Smooth muscle cell (in vitro differentiated cells): ENCODE data around the gene TMEM31. TPM values are rescaled to one million over a fixed set of nuclear protein-coding genes. Genes with fewer than 3 reads are reported as not detected.

Experiments used
- DNase-seq: peaks from one replicate; lab custom pipeline; 2025; ENCODE audit not compliant: unreplicated experiment; lab: John Stamatoyannopoulos, UW
- H2AFZ ChIP-seq: fragments of 200-600 bp; sonication (generic); 2 replicates; pipeline ENCODE4 v1.6.0; 2016; ENCODE audit warnings: antibody characterized with exemption, low read depth, mild to moderate bottlenecking
- H3F3A ChIP-seq: fragments of 200-600 bp; sonication (generic); 2 replicates; pipeline ENCODE4 v1.6.0; 2017; ENCODE audit warnings: antibody characterized with exemption, low read depth
- H3K27ac ChIP-seq: fragments of 200-600 bp; sonication (generic); 2 replicates; pipeline ENCODE4 v1.5.1; 2016; ENCODE audit warnings: low read depth, mild to moderate bottlenecking
- H3K27me3 ChIP-seq: fragments of 200-600 bp; sonication (generic); 2 replicates; pipeline ENCODE4 v1.6.1; 2016; ENCODE audit warnings: low read depth, mild to moderate bottlenecking
- H3K36me3 ChIP-seq: fragments of 200-600 bp; sonication (generic); 2 replicates; pipeline ENCODE4 v1.5.1; 2016; ENCODE audit warnings: low read depth
- H3K4me1 ChIP-seq: fragments of 200-600 bp; sonication (generic); 2 replicates; pipeline ENCODE4 v1.5.1; 2016; ENCODE audit warnings: low read depth
- H3K4me2 ChIP-seq: fragments of 200-600 bp; sonication (generic); 2 replicates; pipeline ENCODE4 v1.6.0; 2016; ENCODE audit warnings: mild to moderate bottlenecking
- H3K4me3 ChIP-seq: fragments of 200-600 bp; sonication (generic); 2 replicates; pipeline ENCODE4 v1.5.1; 2016; ENCODE audit warnings: mild to moderate bottlenecking
- H3K79me2 ChIP-seq: fragments of 200-600 bp; sonication (generic); 2 replicates; pipeline ENCODE4 v1.6.0; 2016; ENCODE audit warnings: low read depth, mild to moderate bottlenecking
- H3K9ac ChIP-seq: fragments of 200-600 bp; sonication (generic); 2 replicates; pipeline ENCODE4 v1.6.0; 2016; ENCODE audit warnings: low read depth
- H3K9me3 ChIP-seq: fragments of 200-600 bp; sonication (generic); replicated peaks from 2 replicates; pipeline ENCODE4 v1.5.1; 2016; ENCODE audit warnings: low read depth
- H4K20me1 ChIP-seq: fragments of 200-600 bp; sonication (generic); 2 replicates; pipeline ENCODE4 v1.6.0; 2016; ENCODE audit warnings: low read depth
- WGBS: methylation state at CpG from one replicate; pipeline ENCODE4 v1.1.7; 2016; ENCODE audit warnings: low lambda C conversion rate; 5-methylcytosine and 5-hydroxymethylcytosine counted together
- polyA plus RNA-seq: library from polyadenylated mRNA; unstranded; fragments of >200 nt; fragmentation: Nextera tagmentation; extraction: Ambion mirVana; gene quantifications from 2 replicates; pipeline ENCODE4 v1.2.1, GENCODE V29; 2016
- total RNA-seq: library from RNA; depleted of rRNA; stranded (reverse); fragments of >200 nt; gene quantifications from 2 replicates; pipeline ENCODE4 v1.2.3, GENCODE V29; 2014
- TF ChIP-seq, protein P1 (sequence below): fragments of 200-600 bp; sonication (generic); IDR thresholded peaks from 2 replicates; pipeline ENCODE4 v1.5.1; 2017; ENCODE audit warnings: borderline replicate concordance, mild to moderate bottlenecking, antibody characterized with exemption; ENCODE audit not compliant: insufficient read depth, poor library complexity, severe bottlenecking

The TMEM31 gene
- total and polyA plus RNA-seq, 2 experiments from 2014 or later = 0.75 TPM; not detected in 1

DNA sequence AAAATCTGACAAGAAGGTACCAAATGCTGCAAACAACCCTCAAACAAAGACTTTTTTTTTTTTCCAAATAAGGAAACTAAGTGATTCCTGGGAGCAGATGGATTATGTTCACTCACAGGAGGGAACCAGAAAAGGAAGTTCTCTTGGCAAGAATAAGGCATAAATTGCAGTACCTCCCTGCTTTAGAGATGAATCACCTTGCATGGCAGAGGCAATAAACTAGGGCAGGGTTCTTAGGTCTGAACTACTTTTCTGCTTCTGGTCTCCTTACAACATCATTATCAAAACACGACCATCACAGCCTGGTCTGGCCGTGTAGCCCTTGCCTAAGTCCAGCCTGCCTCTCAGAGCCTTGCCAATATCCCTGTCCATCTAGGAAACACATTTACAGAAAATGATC is 6.3 kb downstream of the TMEM31 start:
- H3K4me3 ChIP-seq = no peak overlapping the region
- H2AFZ ChIP-seq = no peak overlapping the region
- no peaks in the 10 kb centered on the region for H4K20me1 ChIP-seq
- no peaks in the 10 kb centered on the region for H3K4me1 ChIP-seq
- no peak overlapping the region for H3K27ac ChIP-seq
- no peak overlapping the region for H3K4me2 ChIP-seq
- H3K9me3 ChIP-seq = no peaks in the 10 kb centered on the region
- no peaks in the 10 kb centered on the region for H3K79me2 ChIP-seq
- H3K27me3 ChIP-seq = no peaks in the 10 kb centered on the region
- H3F3A ChIP-seq = no peaks in the 10 kb centered on the region
- 41% methylated on average over 2 of the region's 2 CpGs for WGBS
- H3K36me3 ChIP-seq = no peaks in the 10 kb centered on the region
- DNase-seq = no peak
- H3K9ac ChIP-seq = no peak overlapping the region
- TF ChIP-seq, protein P1, sequence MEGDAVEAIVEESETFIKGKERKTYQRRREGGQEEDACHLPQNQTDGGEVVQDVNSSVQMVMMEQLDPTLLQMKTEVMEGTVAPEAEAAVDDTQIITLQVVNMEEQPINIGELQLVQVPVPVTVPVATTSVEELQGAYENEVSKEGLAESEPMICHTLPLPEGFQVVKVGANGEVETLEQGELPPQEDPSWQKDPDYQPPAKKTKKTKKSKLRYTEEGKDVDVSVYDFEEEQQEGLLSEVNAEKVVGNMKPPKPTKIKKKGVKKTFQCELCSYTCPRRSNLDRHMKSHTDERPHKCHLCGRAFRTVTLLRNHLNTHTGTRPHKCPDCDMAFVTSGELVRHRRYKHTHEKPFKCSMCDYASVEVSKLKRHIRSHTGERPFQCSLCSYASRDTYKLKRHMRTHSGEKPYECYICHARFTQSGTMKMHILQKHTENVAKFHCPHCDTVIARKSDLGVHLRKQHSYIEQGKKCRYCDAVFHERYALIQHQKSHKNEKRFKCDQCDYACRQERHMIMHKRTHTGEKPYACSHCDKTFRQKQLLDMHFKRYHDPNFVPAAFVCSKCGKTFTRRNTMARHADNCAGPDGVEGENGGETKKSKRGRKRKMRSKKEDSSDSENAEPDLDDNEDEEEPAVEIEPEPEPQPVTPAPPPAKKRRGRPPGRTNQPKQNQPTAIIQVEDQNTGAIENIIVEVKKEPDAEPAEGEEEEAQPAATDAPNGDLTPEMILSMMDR = no peak

DNA sequence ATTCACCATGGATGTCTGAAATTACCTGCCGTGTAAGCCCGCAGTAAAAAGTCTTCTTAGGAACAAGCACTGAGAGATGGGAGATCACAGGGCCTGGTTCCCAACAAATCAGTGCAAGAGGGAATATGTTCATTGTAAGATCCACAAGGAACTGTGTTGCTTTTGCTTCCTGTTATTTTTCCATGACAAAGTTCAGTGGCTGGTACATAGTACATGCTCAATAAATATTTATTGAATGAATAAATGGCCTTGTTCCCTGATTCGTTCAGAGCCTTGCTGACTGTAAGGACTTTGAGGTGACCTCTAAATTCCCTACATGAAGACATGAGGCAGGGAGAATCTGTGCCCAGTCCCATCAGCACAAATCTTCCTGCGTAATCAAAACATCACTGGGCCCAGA is 7.4 kb downstream of the TMEM31 start:
- Histone ChIP-seq H3K4me1 (no peaks in the 10 kb centered on the region), H3K27me3 (no peaks in the 10 kb centered on the region), H3K79me2 (no peaks in the 10 kb centered on the region), H4K20me1 (no peaks in the 10 kb centered on the region), H3K4me2 (no peak overlapping the region), H3K4me3 (no peak overlapping the region), H3K36me3 (no peaks in the 10 kb centered on the region), H3K9ac (no peak overlapping the region), H3F3A (no peaks in the 10 kb centered on the region), H3K9me3 (no peaks in the 10 kb centered on the region), H2AFZ (no peak overlapping the region), H3K27ac (no peak overlapping the region)
- no peak for DNase-seq
- TF ChIP-seq, protein P1 = no peak
- 95% methylated on average over 4 of the region's 4 CpGs for WGBS

DNA sequence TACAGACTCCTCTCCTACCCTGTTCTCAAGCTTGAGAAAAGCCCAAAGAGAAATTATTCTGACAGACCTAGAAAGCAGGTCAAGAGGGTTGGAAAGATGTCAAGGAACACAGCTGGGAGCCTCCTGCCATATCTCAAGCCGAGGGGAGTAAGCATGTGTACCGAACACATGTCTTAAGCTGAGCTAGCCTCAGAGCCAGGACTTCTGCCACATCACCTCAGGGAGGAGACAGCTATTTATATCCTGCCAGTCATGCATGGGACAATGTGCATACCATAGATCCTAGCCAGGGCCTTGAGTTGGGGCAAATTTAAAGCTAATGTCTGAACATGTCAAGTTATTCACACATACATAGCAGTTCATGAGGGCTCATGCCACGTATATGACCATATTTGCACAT is 11.8 kb downstream of the TMEM31 start:
- Histone ChIP-seq H3K9me3 (no peaks in the 10 kb centered on the region), H3K9ac (no peak overlapping the region), H3K4me2 (no peak overlapping the region), H3K79me2 (no peaks in the 10 kb centered on the region), H2AFZ (no peak overlapping the region), H3F3A (no peaks in the 10 kb centered on the region), H4K20me1 (no peaks in the 10 kb centered on the region), H3K27me3 (no peaks in the 10 kb centered on the region), H3K27ac (no peak overlapping the region), H3K4me3 (no peak overlapping the region), H3K36me3 (no peaks in the 10 kb centered on the region), H3K4me1 (no peaks in the 10 kb centered on the region)
- 81% methylated on average over 3 of the region's 3 CpGs for WGBS
- TF ChIP-seq, protein P1 = no peak
- no peak for DNase-seq

DNA sequence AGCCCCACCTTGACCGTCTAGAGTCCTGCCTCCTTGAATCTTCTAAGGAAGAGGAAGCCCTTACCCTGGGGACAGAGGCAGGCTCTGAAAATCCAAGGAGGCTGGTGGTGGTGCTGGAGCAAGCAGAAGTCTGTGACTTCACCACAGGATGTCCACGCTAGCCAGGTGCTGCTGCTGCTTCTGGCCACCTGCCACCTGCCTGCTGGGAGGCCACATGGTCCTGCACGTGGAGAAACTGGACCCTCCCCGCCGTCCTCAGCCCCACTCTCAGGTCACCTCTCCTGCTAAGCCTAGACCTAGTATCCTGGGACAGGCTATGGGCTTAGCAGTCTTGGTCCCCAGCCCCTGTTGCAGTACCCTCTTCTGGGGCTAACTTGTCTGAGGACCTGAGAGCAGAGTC is 15.8 kb downstream of the TMEM31 start:
- peaks cover 21% of the 10 kb centered on the region for H3K27me3 ChIP-seq
- no peak overlapping the region for H3K4me3 ChIP-seq
- no peaks in the 10 kb centered on the region for H4K20me1 ChIP-seq
- H3K9me3 ChIP-seq = no peaks in the 10 kb centered on the region
- no peak overlapping the region for H3K9ac ChIP-seq
- no peak overlapping the region for H3K4me2 ChIP-seq
- no peaks in the 10 kb centered on the region for H3K36me3 ChIP-seq
- no peaks in the 10 kb centered on the region for H3F3A ChIP-seq
- TF ChIP-seq, protein P1 = no peak
- DNase-seq = no peak
- no peak overlapping the region for H3K27ac ChIP-seq
- no peaks in the 10 kb centered on the region for H3K79me2 ChIP-seq
- peaks cover 17% of the 10 kb centered on the region for H3K4me1 ChIP-seq
- no peak overlapping the region for H2AFZ ChIP-seq
- 95% methylated on average over 5 of the region's 5 CpGs for WGBS
